ENCODE measurements around the gene EGR4. TPM values are rescaled to one million over a fixed set of nuclear protein-coding genes. Genes with fewer than 3 reads are reported as not detected.

EGR4 gene
- polyA plus RNA-seq, 1 of the 3 experiments (the other 2 are of a cell fraction), result 0.02 TPM

GRCh38 chr2:73339201-73339600 is 45.9 kb upstream of the EGR4 start:
- ChIA-PET POLR2A (interaction anchor here (1.2 kb wide), 1 partner anchor 46 kb away, joined by 3 read pairs; the partner anchor contains the start of gene ALMS1), CTCF (interaction anchor here (0.6 to 1.5 kb wide), 2 partner anchors 50 to 328 kb away, joined by 3 to 4 read pairs; no protein-coding TSS in a partner anchor)
- H2AFZ ChIP-seq (ENCODE audit: low read depth), result no peak overlapping the region
- H4K20me1 ChIP-seq (ENCODE audit: insufficient read depth), result no peaks in the 10 kb centered on the region
- H3K27ac ChIP-seq (ENCODE audit: low read depth in 2 of 2, low read length in 1 of 2), result no peak overlapping the region
- H3K4me1 ChIP-seq (ENCODE audit: control insufficient read depth in 1 of 2, insufficient read depth in 2 of 2, low read depth in 1 of 2, low read length in 1 of 2), result no peaks in the 10 kb centered on the region; a peak in 1 of 4 replicates
- no peaks in the 10 kb centered on the region for H3K36me3 ChIP-seq (replicated peaks in 1 of 2; ENCODE audit: control insufficient read depth in 1 of 2, insufficient read depth in 2 of 2, low read length in 1 of 2)
- TF ChIP-seq NFIC (IDR thresholded peaks at IDR 0.05; ENCODE audit: borderline replicate concordance) (no peak), GABPA (IDR thresholded peaks at IDR 0.05; ENCODE audit: low read depth) (no peak), MAX (IDR thresholded peaks at IDR 0.05; ENCODE audit: low read depth) (no peak), SMC3 (IDR thresholded peaks at IDR 0.05; ENCODE audit: low read depth, low read length) (no peak), PBX3 (IDR thresholded peaks at IDR 0.05) (no peak), USF1 (IDR thresholded peaks at IDR 0.05; ENCODE audit: borderline replicate concordance, low read depth) (no peak), MXI1 (IDR thresholded peaks at IDR 0.05; ENCODE audit: low read depth, low read length) (no peak), FOSL2 (IDR thresholded peaks at IDR 0.05; ENCODE audit: borderline replicate concordance, low read depth) (no peak), SIN3A (IDR thresholded peaks at IDR 0.05; ENCODE audit: borderline replicate concordance, low read depth, low read length) (no peak), TEAD4 (IDR thresholded peaks at IDR 0.05; ENCODE audit: borderline replicate concordance, insufficient read depth) (no peak), CTCF (IDR thresholded peaks at IDR 0.05) (no peak), JUND (IDR thresholded peaks at IDR 0.05) (no peak), EP300 (IDR thresholded peaks at IDR 0.05; ENCODE audit: borderline replicate concordance in 1 of 2, low read depth in 1 of 2, low read length in 1 of 2) (no peak), IRF3 (IDR thresholded peaks at IDR 0.05; ENCODE audit: low read depth, low read length) (no peak), TCF12 (IDR thresholded peaks at IDR 0.05) (no peak)
- no peaks in the 10 kb centered on the region for H3F3A ChIP-seq (replicated peaks; ENCODE audit: insufficient read depth)
- peak; percentile 23 for DNase-seq
- no peaks in the 10 kb centered on the region for H3K79me2 ChIP-seq (ENCODE audit: insufficient read depth)
- no peaks in the 10 kb centered on the region for H3K9me2 ChIP-seq
- no peaks in the 10 kb centered on the region; the same call in 1 of the 2 replicates for H3K27me3 ChIP-seq (ENCODE audit: insufficient read depth)
- H3K9ac ChIP-seq, result no peak overlapping the region
- no peak overlapping the region for H3K4me3 ChIP-seq (ENCODE audit: low read depth in 2 of 2, low read length in 1 of 2)
- no peaks in the 10 kb centered on the region for H3K9me3 ChIP-seq
- H3K4me2 ChIP-seq, result no peak overlapping the region
- 50% methylated on average over 3 of the region's 3 CpGs for WGBS (ENCODE audit: low lambda C conversion rate)
